T-cell (primary cell): ENCODE measurements around the gene C11orf98. TPM values are rescaled to one million over a fixed set of nuclear protein-coding genes. Genes with fewer than 3 reads are reported as not detected.
A peak's percentile ranks its signal among the peaks of the same experiment; 100 is the strongest.

ENCODE experiments used
- ATAC-seq, 4 experiments: fragments of 200-7000 bp in 3 of 4; fragments of 150-1000 bp in 1 of 4; cut with Tn5 transposase; replicated peaks in 1 of 4; 1 replicate in 3 of 4; 2 replicates in 1 of 4; pipeline ENCODE4 v1.10.0; 2021; ENCODE audit warnings: moderate library complexity in 3 of 4, mild to moderate bottlenecking in 2 of 4, moderate number of reproducible peaks in 1 of 4
- CTCF ChIA-PET, 2 donors: fragments of 300-600 bp; sonication (Branson Sonifier 250); formaldehyde crosslinking; loops; one replicate each; lab custom pipeline; 2022; ENCODE audit warnings: antibody characterized with exemption in 2 of 2; lab: Charles Lee
- POLR2A ChIA-PET, 2 donors: fragments of 300-600 bp; sonication (Branson Sonifier 250); formaldehyde crosslinking; loops; one replicate each; lab custom pipeline; 2022; ENCODE audit warnings: antibody characterized with exemption in 2 of 2; lab: Charles Lee
- DNase-seq, 35 experiments: peaks; one replicate each; pipeline versions ENCODE4 v3.0.0 to v3.0.0-alpha.2; 2013 to 2023
- H3K27ac ChIP-seq: one replicate; pipeline ENCODE4 v1.5.1; 2013; ENCODE audit warnings: low read length
- H3K27me3 ChIP-seq, 2 experiments: replicated peaks in 1 of 2; 1 replicate in 1 of 2; 2 replicates in 1 of 2; pipeline versions ENCODE4 v1.6.1 to v1.7.0; 2013; ENCODE audit warnings: low read length in 1 of 2, mixed read lengths in 1 of 2; ENCODE audit not compliant: control insufficient read depth in 2 of 2, insufficient read depth in 2 of 2; ENCODE audit errors: extremely low read depth in 1 of 2
- H3K36me3 ChIP-seq, 2 donors: 1 replicate in 1 of 2; 2 replicates in 1 of 2; pipeline versions ENCODE4 v1.6.1 to v1.7.0; 2013; ENCODE audit warnings: low read length in 1 of 2; ENCODE audit not compliant: control insufficient read depth in 2 of 2, insufficient read depth in 1 of 2; ENCODE audit errors: extremely low read depth in 1 of 2
- H3K4me1 ChIP-seq, 2 experiments: 1 replicate in 1 of 2; 2 replicates in 1 of 2; pipeline versions ENCODE4 v1.6.1 to v1.7.0; 2013; ENCODE audit warnings: low read length in 2 of 2, mixed read lengths in 1 of 2; ENCODE audit not compliant: insufficient read depth in 2 of 2, control insufficient read depth in 1 of 2; ENCODE audit errors: extremely low read depth in 1 of 2
- H3K4me3 ChIP-seq, 2 donors: 1 replicate in 1 of 2; 2 replicates in 1 of 2; pipeline versions ENCODE4 v1.5.1 to v1.7.0; 2013; ENCODE audit warnings: mild to moderate bottlenecking in 2 of 2, low read length in 1 of 2, moderate library complexity in 1 of 2; ENCODE audit not compliant: control insufficient read depth in 1 of 2; ENCODE audit errors: extremely low read depth in 1 of 2
- H3K9me3 ChIP-seq: 2 replicates; pipeline ENCODE4 v1.7.0; 2013
- H3K27ac Mint-ChIP-seq, 2 donors: one replicate each; pipeline ENCODE4 v1.8.0; 2020 to 2021; ENCODE audit warnings: mild to moderate bottlenecking in 2 of 2, mixed read lengths in 2 of 2
- H3K27me3 Mint-ChIP-seq, 2 donors: one replicate each; pipeline ENCODE4 v1.8.0; 2021 to 2022; ENCODE audit warnings: mixed read lengths in 2 of 2
- H3K36me3 Mint-ChIP-seq: one replicate; pipeline ENCODE4 v1.8.0; 2021; ENCODE audit warnings: mixed read lengths
- H3K4me1 Mint-ChIP-seq, 3 donors: one replicate each; pipeline ENCODE4 v1.8.0; 2020 to 2022; ENCODE audit warnings: mixed read lengths in 3 of 3, mild to moderate bottlenecking in 1 of 3
- H3K4me3 Mint-ChIP-seq, 3 donors: one replicate each; pipeline ENCODE4 v1.8.0; 2020 to 2022; ENCODE audit warnings: mild to moderate bottlenecking in 3 of 3, mixed read lengths in 3 of 3, moderate library complexity in 3 of 3
- H3K9me3 Mint-ChIP-seq, 3 donors: one replicate each; pipeline ENCODE4 v1.8.0; 2020 to 2022; ENCODE audit warnings: mixed read lengths in 3 of 3
- WGBS: methylation state at CpG from one replicate; pipeline ENCODE4 v1.1.5; 2013; ENCODE audit warnings: missing lambda C conversion rate; ENCODE audit not compliant: insufficient coverage; 5-methylcytosine and 5-hydroxymethylcytosine counted together
- total RNA-seq, 35 experiments: library from RNA in 6 of 35; stranded (reverse) in 6 of 35; fragments of 120-200 nt in 1 of 35; gene quantifications; one replicate each; pipeline versions ENCODE4 v1.2.1 to v1.2.4 and lab custom pipeline; 2013 to 2026

Gene C11orf98
- total RNA-seq, 5 donors from 2014 or later (not counting 1 experiment from before 2014, with no cell fraction given): 28.3 to 62.6 (median 54.8) TPM

GRCh38 chr11:62645671-62645945, 19.4 kb downstream of the C11orf98 start:
- Mint-ChIP-seq H3K4me3 (peak overlapping the region; percentile 95 to 98 (median 97)), H3K27me3 (no peaks in the 10 kb centered on the region), H3K27ac (peak overlapping the region; percentile 93 to 96), H3K36me3 (peaks cover 7% of the 10 kb centered on the region), H3K9me3 (no peaks in the 10 kb centered on the region), H3K4me1 (peaks cover 33 to 44% (median 38%) of the 10 kb centered on the region in 3 donors)
- H3K36me3 ChIP-seq: peaks cover 9 to 38% of the 10 kb centered on the region in 2 donors
- ChIA-PET POLR2A (interaction anchor here (0.6 to 2.4 kb wide), 4 partner anchors 10 to 83 kb away, joined by 3 to 34 read pairs (median 4); partner anchors contain the start of genes C11orf98 (in 2 of the 2) and CSKMT (in 2 of the 2)), CTCF (interaction anchor here (0.6 to 1.7 kb wide), 3 partner anchors 20 to 51 kb away, joined by 3 to 7 read pairs (median 4); partner anchors contain the start of genes C11orf98 (in 1 of the 2) and CSKMT (in 1 of the 2))
- H3K27ac ChIP-seq: peak overlapping the region; percentile 94
- H3K9me3 ChIP-seq: no peaks in the 10 kb centered on the region
- no peaks in the 10 kb centered on the region for H3K27me3 ChIP-seq
- peak in 1 of 35 experiments; percentile 27 for DNase-seq
- ATAC-seq: peak in 1 of 4 experiments; percentile 0
- peaks cover 11 to 52% of the 10 kb centered on the region in 2 experiments for H3K4me1 ChIP-seq
- WGBS: 0% methylated on average over 4 of the region's 11 CpGs
- peak overlapping the region; percentile 95 to 100 for H3K4me3 ChIP-seq

GRCh38 chr11:62644220-62644619, 20.8 kb downstream of the C11orf98 start:
- Histone ChIP-seq H3K4me3 (no peak overlapping the region), H3K36me3 (peaks cover under 1 to 37% of the 10 kb centered on the region in 2 donors), H3K9me3 (no peaks in the 10 kb centered on the region), H3K27ac (no peak overlapping the region), H3K4me1 (peaks cover 14 to 63% of the 10 kb centered on the region in 2 experiments), H3K27me3 (no peaks in the 10 kb centered on the region)
- Mint-ChIP-seq H3K36me3 (peaks cover 8% of the 10 kb centered on the region), H3K27me3 (no peaks in the 10 kb centered on the region), H3K9me3 (no peaks in the 10 kb centered on the region), H3K4me3 (peak overlapping the region; percentile 24 to 97 (median 29)), H3K27ac (peak overlapping the region in 1 of 2 donors; percentile 28), H3K4me1 (peaks cover 42 to 48% (median 42%) of the 10 kb centered on the region in 3 donors)
- no peak for DNase-seq
- ChIA-PET POLR2A (interaction anchor here in 1 of 2 donors (0.6 to 1.1 kb wide), 2 partner anchors 9 to 21 kb away, joined by 3 to 4 read pairs; partner anchors contain the start of genes C11orf98, CSKMT and INTS5), CTCF (no interaction called here)
- ATAC-seq: no peak
- WGBS: 90% methylated on average over 3 of the region's 8 CpGs

GRCh38 chr11:62632492-62632891, 32.5 kb downstream of the C11orf98 start:
- ATAC-seq (no peak), DNase-seq (no peak)
- H3K27ac ChIP-seq: no peak overlapping the region
- 100% methylated on average over 6 of the region's 6 CpGs for WGBS
- Mint-ChIP-seq H3K9me3 (no peaks in the 10 kb centered on the region), H3K36me3 (peaks cover 67% of the 10 kb centered on the region), H3K27me3 (no peaks in the 10 kb centered on the region), H3K27ac (peak overlapping the region; percentile 28 to 31), H3K4me1 (peaks cover 20 to 37% (median 24%) of the 10 kb centered on the region in 3 donors), H3K4me3 (no peak overlapping the region)
- ChIA-PET CTCF (no interaction called here), POLR2A (interaction anchor here in 1 of 2 donors (0.6 to 0.7 kb wide), 2 partner anchors 15 to 23 kb away, joined by 4 to 5 read pairs; no protein-coding TSS in a partner anchor)
- H3K4me3 ChIP-seq: no peak overlapping the region
- no peaks in the 10 kb centered on the region for H3K27me3 ChIP-seq
- H3K36me3 ChIP-seq: peaks cover 30 to 88% of the 10 kb centered on the region in 2 donors
- H3K9me3 ChIP-seq: no peaks in the 10 kb centered on the region
- H3K4me1 ChIP-seq: peaks cover 4 to 17% of the 10 kb centered on the region in 2 experiments

GRCh38 chr11:62627713-62628112, 37.3 kb downstream of the C11orf98 start:
- no peaks in the 10 kb centered on the region for H3K27me3 ChIP-seq
- ChIA-PET CTCF (no interaction called here), POLR2A (interaction anchor here in 1 of 2 donors (0.6 kb wide), 1 partner anchor 313 kb away, joined by 3 read pairs; no protein-coding TSS in a partner anchor)
- H3K27ac ChIP-seq: no peak overlapping the region
- H3K9me3 ChIP-seq: no peaks in the 10 kb centered on the region
- H3K27ac Mint-ChIP-seq: peak overlapping the region in 1 of 2 donors; percentile 48
- H3K4me1 ChIP-seq: no peaks in the 10 kb centered on the region
- no peak overlapping the region for H3K4me3 ChIP-seq
- no peaks in the 10 kb centered on the region for H3K9me3 Mint-ChIP-seq
- H3K36me3 Mint-ChIP-seq: peaks cover 52% of the 10 kb centered on the region
- no peaks in the 10 kb centered on the region for H3K27me3 Mint-ChIP-seq
- H3K4me3 Mint-ChIP-seq: no peak overlapping the region
- DNase-seq (no peak), ATAC-seq (peak in 3 of 4 experiments; percentile 16 to 41 (median 35))
- peaks cover 24 to 73% of the 10 kb centered on the region in 2 donors for H3K36me3 ChIP-seq
- 85% methylated on average over 1 of the region's 3 CpGs for WGBS
- H3K4me1 Mint-ChIP-seq: peaks cover under 1 to 15% (median 1%) of the 10 kb centered on the region in 3 donors

GRCh38 chr11:62622476-62623089, 42.4 kb downstream of the C11orf98 start:
- H3K27ac Mint-ChIP-seq: peak overlapping the region; percentile 96
- Histone ChIP-seq H3K27ac (peak overlapping the region; percentile 85), H3K9me3 (no peaks in the 10 kb centered on the region), H3K4me1 (peaks cover 15 to 23% of the 10 kb centered on the region in 2 experiments), H3K36me3 (peaks cover 0 to 24% of the 10 kb centered on the region in 2 donors), H3K4me3 (no peak overlapping the region), H3K27me3 (no peaks in the 10 kb centered on the region)
- WGBS: no CpG with 5 or more reads among the region's 7 CpGs
- ChIA-PET CTCF (interaction anchor here (0.6 to 2.3 kb wide), 8 partner anchors 9 to 72 kb away, joined by 3 to 11 read pairs (median 4); partner anchors contain the start of genes C11orf98 (in 1 of the 2), CSKMT (in 1 of the 2), MTA2 (in 1 of the 2) and ROM1 (in 1 of the 2)), POLR2A (interaction anchor here (0.6 to 1.3 kb wide), 10 partner anchors 15 to 132 kb away, joined by 3 to 9 read pairs (median 4); partner anchors contain the start of genes LBHD1 (in 1 of the 2), TUT1 (in 1 of the 2) and UQCC3 (in 1 of the 2))
- DNase-seq (peak in 1 of 35 experiments; percentile 29), ATAC-seq (no peak)
- H3K27me3 Mint-ChIP-seq: no peaks in the 10 kb centered on the region
- peaks cover 18 to 27% (median 24%) of the 10 kb centered on the region in 3 donors for H3K4me1 Mint-ChIP-seq
- H3K9me3 Mint-ChIP-seq: no peaks in the 10 kb centered on the region
- peaks cover 19% of the 10 kb centered on the region for H3K36me3 Mint-ChIP-seq
- peak overlapping the region; percentile 84 to 99 (median 90) for H3K4me3 Mint-ChIP-seq
